ENCODE data around the gene PRADC1. TPM values are rescaled to one million over a fixed set of nuclear protein-coding genes. Genes with fewer than 3 reads are reported as not detected.
A peak's percentile ranks its signal among the peaks of the same experiment; 100 is the strongest.

Gene PRADC1
- total and polyA plus RNA-seq, 4 experiments from 2014 or later, result 7.0 to 41.5 (median 14.0) TPM

DNA sequence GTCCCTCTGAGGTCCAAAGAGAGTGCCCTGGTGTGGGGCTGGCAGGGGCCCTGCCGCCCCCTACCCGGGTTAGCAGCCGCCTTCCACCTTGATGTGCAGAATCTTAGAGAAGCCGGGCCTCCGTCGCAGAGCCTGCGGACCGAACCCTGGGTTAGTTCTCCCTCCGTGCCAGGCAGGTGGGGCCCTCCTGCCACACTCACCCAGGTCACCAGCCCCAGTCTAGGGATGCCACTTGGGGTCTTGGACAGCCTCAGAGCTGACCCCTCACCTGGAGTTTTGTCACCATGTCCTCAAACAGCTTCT, 25.8 kb upstream of the PRADC1 start:
- intact Hi-C loops (cut with micrococcal nuclease), result no loop called here
- Mint-ChIP-seq H3K9me3 (peaks cover 0 to 2% (median 0%) of the 10 kb centered on the region in 8 donors), H3K27ac (no peak overlapping the region), H3K36me3 (peaks cover 2 to 13% of the 10 kb centered on the region in 2 donors), H3K4me1 (peaks cover 1 to 21% (median 5%) of the 10 kb centered on the region in 4 donors), H3K27me3 (no peaks in the 10 kb centered on the region), H3K4me3 (no peak overlapping the region)
- peaks cover 8% of the 10 kb centered on the region for H3K4me1 ChIP-seq (ENCODE audit: insufficient read depth, low read length)
- CTCF ChIA-PET (ENCODE audit: partially characterized antibody), result interaction anchor here (3.6 kb wide), 1 partner anchor 30 kb away, joined by 13 read pairs; no protein-coding TSS in a partner anchor
- H3K27ac ChIP-seq (ENCODE audit: low read depth, low read length), result no peak overlapping the region
- DNase-seq, result no peak
- no peaks in the 10 kb centered on the region for H3K9me3 ChIP-seq (ENCODE audit: control insufficient read depth in 1 of 2, low read length in 2 of 2)
- H3K27me3 ChIP-seq (ENCODE audit: insufficient read depth, low read length), result no peaks in the 10 kb centered on the region
- H3K4me3 ChIP-seq (ENCODE audit: low read length in 2 of 2), result no peak overlapping the region
- POLR2A ChIA-PET (ENCODE audit: partially characterized antibody), result interaction anchor here (1.8 kb wide), 1 partner anchor 9 kb away, joined by 8 read pairs; no protein-coding TSS in a partner anchor
- no peaks in the 10 kb centered on the region for H3K36me3 ChIP-seq (ENCODE audit: insufficient read depth, low read length)

DNA sequence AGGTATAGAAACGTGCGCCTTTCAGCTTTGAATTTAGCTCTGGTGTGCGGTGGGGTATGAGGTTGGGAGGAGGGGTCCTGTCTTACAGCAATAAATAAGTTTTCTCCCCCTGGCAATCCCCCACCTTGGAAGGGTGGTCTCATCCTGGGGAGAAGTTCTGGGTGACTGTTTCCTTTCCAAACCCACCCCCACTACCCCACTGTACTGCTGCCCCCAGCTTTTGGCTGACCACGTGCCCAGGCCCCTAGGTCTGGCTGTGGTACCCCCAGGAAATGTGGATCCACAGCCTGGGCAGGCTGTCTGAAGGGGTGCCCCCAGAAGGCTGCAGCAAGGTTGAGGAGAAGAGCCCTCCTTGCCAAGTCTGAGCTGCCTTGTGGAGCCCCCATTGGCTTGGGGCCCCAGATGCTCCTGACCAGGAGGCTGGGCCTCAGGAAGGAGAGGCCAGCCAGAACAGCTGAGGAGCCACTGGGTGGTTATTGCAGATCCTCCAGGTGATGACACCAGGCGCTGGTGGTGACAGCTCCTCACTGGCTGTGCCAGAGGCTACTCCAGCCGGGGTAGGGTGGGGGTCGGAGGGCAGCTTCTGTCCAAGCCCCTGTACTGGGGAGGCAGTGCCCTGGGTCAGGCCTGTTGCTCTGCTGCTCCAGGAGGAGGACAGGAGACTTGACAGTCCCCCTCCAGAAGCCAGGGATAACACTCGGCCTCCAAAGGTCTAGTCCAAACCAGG, 25.3 kb upstream of the PRADC1 start:
- intact Hi-C loops (cut with micrococcal nuclease), result no loop called here
- Histone ChIP-seq H3K27me3 (ENCODE audit: insufficient read depth, low read length) (no peaks in the 10 kb centered on the region), H3K9me3 (ENCODE audit: control insufficient read depth in 1 of 2, low read length in 2 of 2) (no peaks in the 10 kb centered on the region), H3K36me3 (ENCODE audit: insufficient read depth, low read length) (peaks cover 1% of the 10 kb centered on the region), H3K4me3 (ENCODE audit: low read length in 2 of 2) (no peak overlapping the region), H3K4me1 (ENCODE audit: insufficient read depth, low read length) (peaks cover 8% of the 10 kb centered on the region), H3K27ac (ENCODE audit: low read depth, low read length) (no peak overlapping the region)
- Mint-ChIP-seq H3K9me3 (peaks cover 0 to 2% (median 0%) of the 10 kb centered on the region in 8 donors), H3K27ac (peak overlapping the region in 2 of 7 donors; percentile 22 to 57), H3K4me1 (peaks cover 1 to 21% (median 5%) of the 10 kb centered on the region in 4 donors), H3K27me3 (no peaks in the 10 kb centered on the region), H3K4me3 (no peak overlapping the region), H3K36me3 (peaks cover 6 to 15% of the 10 kb centered on the region in 2 donors)
- DNase-seq, result no peak
- ChIA-PET CTCF (ENCODE audit: partially characterized antibody) (interaction anchor here (3.6 kb wide), 1 partner anchor 31 kb away, joined by 13 read pairs; no protein-coding TSS in a partner anchor), POLR2A (ENCODE audit: partially characterized antibody) (interaction anchor here (1.8 kb wide), 1 partner anchor 10 kb away, joined by 8 read pairs; no protein-coding TSS in a partner anchor)

DNA sequence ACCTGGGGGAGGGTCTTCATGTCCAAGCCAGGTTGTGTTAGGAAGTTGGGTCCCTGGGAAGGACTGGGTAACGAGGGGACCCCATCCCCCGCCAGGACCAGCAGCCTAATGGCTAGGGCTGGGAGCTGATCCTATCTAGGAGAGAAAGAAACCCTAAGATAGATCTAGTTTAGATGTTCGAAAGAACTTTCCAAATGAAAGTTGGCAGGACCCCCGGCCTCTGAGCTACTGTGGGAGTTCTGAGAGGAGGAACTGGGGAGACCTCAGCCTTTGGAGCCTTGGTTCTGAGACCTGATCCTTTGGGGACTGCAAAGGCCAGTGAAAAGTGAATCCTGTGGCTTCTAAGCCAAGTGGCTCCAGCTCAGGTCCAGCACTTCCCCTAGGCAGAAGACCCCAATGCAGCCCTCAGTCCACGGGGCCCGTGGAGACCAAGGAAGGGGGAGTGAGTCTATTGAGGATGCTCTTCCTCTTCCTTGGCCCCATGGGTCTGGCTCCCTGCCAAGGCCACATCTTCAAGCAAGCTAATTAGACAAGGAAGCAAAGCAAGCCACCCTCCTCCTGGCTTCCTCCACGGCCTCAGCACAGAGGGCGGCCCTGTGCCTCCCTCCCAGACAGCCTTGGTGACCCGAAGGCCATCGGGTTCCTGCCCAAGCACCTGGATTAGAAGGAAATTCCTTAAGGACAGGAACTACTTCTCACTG, 24.5 kb upstream of the PRADC1 start:
- ChIA-PET CTCF (ENCODE audit: partially characterized antibody) (interaction anchor here (1.1 to 3.6 kb wide), 2 partner anchors 19 to 32 kb away, joined by 3 to 13 read pairs; no protein-coding TSS in a partner anchor), POLR2A (ENCODE audit: partially characterized antibody) (interaction anchor here (1.0 to 1.8 kb wide), 3 partner anchors 10 to 128 kb away, joined by 3 to 8 read pairs (median 3); partner anchors contain the start of genes ALMS1 and CCT7)
- Mint-ChIP-seq H3K27me3 (no peaks in the 10 kb centered on the region), H3K4me1 (peaks cover 1 to 21% (median 5%) of the 10 kb centered on the region in 4 donors), H3K9me3 (peaks cover 0 to 2% (median 0%) of the 10 kb centered on the region in 8 donors), H3K36me3 (peaks cover 13 to 20% of the 10 kb centered on the region in 2 donors), H3K27ac (peak overlapping the region in 4 of 7 donors; percentile 22 to 75 (median 62)), H3K4me3 (no peak overlapping the region)
- intact Hi-C loops (cut with micrococcal nuclease), result no loop called here
- H3K4me3 ChIP-seq (ENCODE audit: low read length in 2 of 2), result no peak overlapping the region
- no peaks in the 10 kb centered on the region for H3K9me3 ChIP-seq (ENCODE audit: control insufficient read depth in 1 of 2, low read length in 2 of 2)
- no peak overlapping the region for H3K27ac ChIP-seq (ENCODE audit: low read depth, low read length)
- peaks cover 8% of the 10 kb centered on the region for H3K4me1 ChIP-seq (ENCODE audit: insufficient read depth, low read length)
- DNase-seq, result peak in 3 of 5 donors; percentile 21 to 36 (median 24)
- peaks cover 7% of the 10 kb centered on the region for H3K36me3 ChIP-seq (ENCODE audit: insufficient read depth, low read length)
- H3K27me3 ChIP-seq (ENCODE audit: insufficient read depth, low read length), result no peaks in the 10 kb centered on the region

DNA sequence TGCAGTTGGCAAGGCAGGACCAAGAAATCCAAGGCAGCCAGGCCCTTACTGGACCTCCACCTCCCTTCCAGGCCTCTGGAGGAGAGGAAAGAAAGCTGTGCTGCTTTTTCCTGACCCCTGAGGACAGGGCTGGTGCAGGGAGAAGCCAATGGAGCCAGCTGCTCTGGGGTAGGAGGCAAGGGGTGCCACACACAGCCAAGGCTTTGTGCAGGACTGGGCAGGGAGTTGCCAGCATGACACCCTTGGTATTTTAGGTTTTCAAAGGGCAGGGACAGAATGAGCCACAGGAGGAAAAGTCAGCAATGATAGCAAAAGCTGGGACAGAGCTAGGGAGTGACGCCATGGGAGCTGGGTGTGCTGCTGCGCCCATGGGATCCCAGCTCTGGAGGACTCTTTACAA, 24.0 kb upstream of the PRADC1 start:
- H3K36me3 ChIP-seq (ENCODE audit: insufficient read depth, low read length), result peaks cover 11% of the 10 kb centered on the region
- ChIA-PET POLR2A (ENCODE audit: partially characterized antibody) (interaction anchor here (0.6 to 1.8 kb wide), 4 partner anchors 11 to 606 kb away, joined by 3 to 8 read pairs (median 3); partner anchors contain the start of genes ALMS1 and CCT7), CTCF (ENCODE audit: partially characterized antibody) (interaction anchor here (1.1 to 3.6 kb wide), 2 partner anchors 18 to 32 kb away, joined by 3 to 13 read pairs; no protein-coding TSS in a partner anchor)
- Mint-ChIP-seq H3K4me3 (no peak overlapping the region), H3K4me1 (peaks cover 1 to 21% (median 5%) of the 10 kb centered on the region in 4 donors), H3K9me3 (peaks cover 0 to 2% (median 0%) of the 10 kb centered on the region in 8 donors), H3K36me3 (peaks cover 17 to 26% of the 10 kb centered on the region in 2 donors), H3K27me3 (no peaks in the 10 kb centered on the region), H3K27ac (peak overlapping the region in 4 of 7 donors; percentile 51 to 76 (median 70))
- H3K4me1 ChIP-seq (ENCODE audit: insufficient read depth, low read length), result peaks cover 8% of the 10 kb centered on the region
- DNase-seq, result no peak
- no peak overlapping the region for H3K4me3 ChIP-seq (ENCODE audit: low read length in 2 of 2)
- H3K27me3 ChIP-seq (ENCODE audit: insufficient read depth, low read length), result no peaks in the 10 kb centered on the region
- intact Hi-C loops (cut with micrococcal nuclease), result no loop called here
- H3K9me3 ChIP-seq (ENCODE audit: control insufficient read depth in 1 of 2, low read length in 2 of 2), result no peaks in the 10 kb centered on the region
- no peak overlapping the region for H3K27ac ChIP-seq (ENCODE audit: low read depth, low read length)

DNA sequence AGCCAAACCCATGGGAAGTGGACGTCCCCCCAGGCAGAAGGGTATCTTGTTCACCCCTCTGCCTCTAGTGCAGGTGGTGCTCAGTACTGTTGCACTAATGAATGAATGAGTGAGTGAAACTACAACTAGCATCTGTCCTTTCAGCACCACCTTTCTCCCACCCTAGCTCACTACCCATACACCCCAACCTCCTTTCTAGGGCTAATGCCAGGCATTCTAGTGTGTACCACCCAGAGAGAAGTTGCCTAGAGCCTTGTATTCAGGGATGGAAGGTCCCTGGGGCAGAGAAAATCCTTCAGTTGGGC, 23.5 kb upstream of the PRADC1 start:
- ChIA-PET CTCF (ENCODE audit: partially characterized antibody) (interaction anchor here (1.1 to 3.6 kb wide), 2 partner anchors 18 to 33 kb away, joined by 3 to 13 read pairs; no protein-coding TSS in a partner anchor), POLR2A (ENCODE audit: partially characterized antibody) (interaction anchor here (0.6 to 1.2 kb wide), 3 partner anchors 23 to 607 kb away, joined by 3 read pairs; partner anchors contain the start of genes ALMS1 and CCT7)
- Mint-ChIP-seq H3K9me3 (peaks cover 0 to 2% (median 0%) of the 10 kb centered on the region in 8 donors), H3K27ac (peak overlapping the region in 5 of 7 donors; percentile 10 to 76 (median 64)), H3K36me3 (peaks cover 18 to 27% of the 10 kb centered on the region in 2 donors), H3K4me3 (no peak overlapping the region), H3K4me1 (peaks cover 1 to 21% (median 5%) of the 10 kb centered on the region in 4 donors), H3K27me3 (no peaks in the 10 kb centered on the region)
- no peak overlapping the region for H3K27ac ChIP-seq (ENCODE audit: low read depth, low read length)
- no peak for DNase-seq
- no peak overlapping the region for H3K4me3 ChIP-seq (ENCODE audit: low read length in 2 of 2)
- H3K9me3 ChIP-seq (ENCODE audit: control insufficient read depth in 1 of 2, low read length in 2 of 2), result no peaks in the 10 kb centered on the region
- intact Hi-C loops (cut with micrococcal nuclease), result no loop called here
- H3K36me3 ChIP-seq (ENCODE audit: insufficient read depth, low read length), result peaks cover 15% of the 10 kb centered on the region
- H3K4me1 ChIP-seq (ENCODE audit: insufficient read depth, low read length), result peaks cover 8% of the 10 kb centered on the region
- H3K27me3 ChIP-seq (ENCODE audit: insufficient read depth, low read length), result no peaks in the 10 kb centered on the region

DNA sequence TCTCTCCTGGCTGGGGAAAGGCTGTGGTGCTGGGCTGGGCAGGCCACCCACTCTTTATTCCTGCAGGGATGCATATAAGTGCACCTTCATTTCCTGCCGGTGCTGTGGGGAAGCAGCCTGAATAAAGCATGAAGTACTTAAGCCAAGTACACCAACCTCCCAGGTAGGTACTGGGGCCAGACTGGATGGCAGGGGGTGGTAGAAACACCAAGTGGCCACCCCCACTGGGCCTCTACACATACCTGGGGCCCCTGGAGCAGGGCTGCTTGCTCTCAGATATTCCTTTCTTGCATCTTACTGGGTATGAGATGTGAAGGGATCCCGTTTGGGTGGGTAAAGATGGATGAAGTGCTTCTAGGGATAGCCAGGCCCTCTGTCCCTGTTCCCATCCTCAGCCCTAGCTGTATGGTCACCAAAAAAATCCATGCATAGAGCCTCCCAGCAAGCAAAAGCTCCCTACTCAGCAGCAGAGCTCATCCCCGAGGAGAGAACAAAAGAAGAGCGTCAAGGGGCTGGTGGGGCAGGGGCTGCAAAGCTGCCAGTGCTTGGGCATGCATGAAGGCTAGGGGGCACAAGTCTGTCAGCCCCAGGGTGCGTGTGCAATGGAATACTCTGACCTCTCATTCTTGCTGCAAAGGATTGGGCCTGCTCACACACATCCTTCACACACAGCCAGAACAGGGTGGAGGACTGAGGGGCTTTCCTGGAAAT, 23.0 kb upstream of the PRADC1 start:
- H3K27ac Mint-ChIP-seq, result peak overlapping the region in 5 of 7 donors; percentile 11 to 76 (median 62)
- Histone ChIP-seq H3K27ac (ENCODE audit: low read depth, low read length) (no peak overlapping the region), H3K27me3 (ENCODE audit: insufficient read depth, low read length) (no peaks in the 10 kb centered on the region), H3K36me3 (ENCODE audit: insufficient read depth, low read length) (peaks cover 20% of the 10 kb centered on the region), H3K4me3 (ENCODE audit: low read length in 2 of 2) (no peak overlapping the region), H3K9me3 (ENCODE audit: control insufficient read depth in 1 of 2, low read length in 2 of 2) (no peaks in the 10 kb centered on the region), H3K4me1 (ENCODE audit: insufficient read depth, low read length) (peaks cover 8% of the 10 kb centered on the region)
- intact Hi-C loops (cut with micrococcal nuclease), result no loop called here
- no peak overlapping the region for H3K4me3 Mint-ChIP-seq
- peaks cover 1 to 21% (median 5%) of the 10 kb centered on the region in 4 donors for H3K4me1 Mint-ChIP-seq
- ChIA-PET POLR2A (ENCODE audit: partially characterized antibody) (interaction anchor here (1.2 kb wide), 1 partner anchor 22 kb away, joined by 3 read pairs; the partner anchor contains the start of gene CCT7), CTCF (ENCODE audit: partially characterized antibody) (interaction anchor here (3.6 kb wide), 1 partner anchor 33 kb away, joined by 13 read pairs; no protein-coding TSS in a partner anchor)
- H3K36me3 Mint-ChIP-seq, result peaks cover 20 to 27% of the 10 kb centered on the region in 2 donors
- no peak for DNase-seq
- no peaks in the 10 kb centered on the region for H3K27me3 Mint-ChIP-seq
- H3K9me3 Mint-ChIP-seq, result peaks cover 0 to 2% (median 0%) of the 10 kb centered on the region in 8 donors
